Activated CD4-positive, alpha-beta memory T cell treated with anti-CD3 and anti-CD28 coated beads for 36 hours (primary cell): ENCODE results near the gene GAPDHS. TPM values are rescaled to one million over a fixed set of nuclear protein-coding genes. Genes with fewer than 3 reads are reported as not detected.

ENCODE experiments used
- CTCF ChIA-PET: fragments of 350-600 bp; sonication (Branson Sonifier 250); formaldehyde crosslinking; loops from one replicate; lab custom pipeline; 2021; ENCODE audit warnings: antibody characterized with exemption, inconsistent platforms; lab: Charles Lee
- POLR2A ChIA-PET: fragments of 350-600 bp; sonication (Branson Sonifier 250); formaldehyde crosslinking; loops from one replicate; lab custom pipeline; 2021; ENCODE audit warnings: antibody characterized with exemption; lab: Charles Lee
- DNase-seq: peaks from one replicate; pipeline ENCODE4 v3.0.0-alpha.2; 2020
- H3K27ac Mint-ChIP-seq: one replicate; pipeline ENCODE4 v1.8.0; 2021; ENCODE audit warnings: mixed read lengths
- H3K27me3 Mint-ChIP-seq: one replicate; pipeline ENCODE4 v1.8.0; 2021; ENCODE audit warnings: mixed read lengths
- H3K36me3 Mint-ChIP-seq: one replicate; pipeline ENCODE4 v1.8.0; 2021; ENCODE audit warnings: mixed read lengths
- H3K4me1 Mint-ChIP-seq: one replicate; pipeline ENCODE4 v1.8.0; 2021; ENCODE audit warnings: low read depth, mixed read lengths
- H3K4me3 Mint-ChIP-seq: one replicate; pipeline ENCODE4 v1.8.0; 2021; ENCODE audit warnings: mild to moderate bottlenecking, mixed read lengths
- H3K9me3 Mint-ChIP-seq: one replicate; pipeline ENCODE4 v1.8.0; 2021; ENCODE audit warnings: mixed read lengths
- intact Hi-C: fragments of 100-400 bp; cut with micrococcal nuclease; formaldehyde crosslinking; loops from one replicate; pipeline ENCODE4 v1.15.1; 2023
- total RNA-seq, 2 experiments: library from RNA; stranded (reverse); gene quantifications; one replicate each; pipeline ENCODE4 v1.2.3, GENCODE V29; 2021

Gene GAPDHS
- total RNA-seq, 2 experiments from 2014 or later = not detected

GRCh38 chr19:35543280-35544109, 10.2 kb downstream of the GAPDHS start:
- ChIA-PET POLR2A (interaction anchor here (0.5 kb wide), 1 partner anchor 47 kb away, joined by 3 read pairs; no protein-coding TSS in a partner anchor), CTCF (interaction anchor here (0.6 to 1.0 kb wide), 2 partner anchors 25 to 33 kb away, joined by 3 read pairs; no protein-coding TSS in a partner anchor)
- Mint-ChIP-seq H3K27me3 (no peaks in the 10 kb centered on the region), H3K4me3 (no peak overlapping the region), H3K9me3 (no peaks in the 10 kb centered on the region), H3K36me3 (peaks cover 19% of the 10 kb centered on the region), H3K4me1 (peaks cover 27% of the 10 kb centered on the region), H3K27ac (no peak overlapping the region)
- intact Hi-C loops = no loop called here
- DNase-seq = no peak

GRCh38 chr19:35544110-35544802, 11.0 kb downstream of the GAPDHS start:
- H3K27ac Mint-ChIP-seq = peak overlapping the region; percentile 91

GRCh38 chr19:35545001-35545854, 12.0 kb downstream of the GAPDHS start, which contains the start of gene TMEM147:
Gene TMEM147, plus strand, starts transcription at chr19:35545626. Its CDS starts 114 bp downstream, at chr19:35545740.
- no peaks in the 10 kb centered on the region for H3K27me3 Mint-ChIP-seq
- ChIA-PET POLR2A (no interaction called here), CTCF (interaction anchor here (0.7 to 1.0 kb wide), 2 partner anchors 11 to 35 kb away, joined by 3 read pairs; no protein-coding TSS in a partner anchor)
- peak; percentile 90 for DNase-seq
- H3K4me1 Mint-ChIP-seq = peaks cover 35% of the 10 kb centered on the region
- peaks cover 25% of the 10 kb centered on the region for H3K36me3 Mint-ChIP-seq
- intact Hi-C loops = loop anchor here (5.0 kb wide), 4 partner anchors 33 to 202 kb away; partner anchors contain the start of genes DMKN, FFAR1, HAUS5 and LIN37
- H3K27ac Mint-ChIP-seq = peak within 1 kb of the TSS; percentile 91
- H3K4me3 Mint-ChIP-seq = peak within 1 kb of the TSS; percentile 93
- H3K9me3 Mint-ChIP-seq = no peaks in the 10 kb centered on the region

More at GRCh38 chr19:35544110-35544802, 11.0 kb downstream of the GAPDHS start:
- DNase-seq = no peak
- Mint-ChIP-seq H3K36me3 (peaks cover 23% of the 10 kb centered on the region), H3K4me3 (peak overlapping the region; percentile 93), H3K4me1 (peaks cover 34% of the 10 kb centered on the region), H3K9me3 (no peaks in the 10 kb centered on the region), H3K27me3 (no peaks in the 10 kb centered on the region)
- CTCF ChIA-PET = interaction anchor here (0.6 to 1.0 kb wide), 3 partner anchors 12 to 34 kb away, joined by 3 read pairs; no protein-coding TSS in a partner anchor
- POLR2A ChIA-PET = interaction anchor here (0.5 kb wide), 1 partner anchor 46 kb away, joined by 3 read pairs; no protein-coding TSS in a partner anchor
- intact Hi-C loops = no loop called here

GRCh38 chr19:35545855-35546381, 12.7 kb downstream of the GAPDHS start:
- CTCF ChIA-PET = interaction anchor here (3.8 kb wide), 1 partner anchor 45 kb away, joined by 34 read pairs; no protein-coding TSS in a partner anchor
- intact Hi-C loops = loop anchor here (1.0 to 5.0 kb wide), 8 partner anchors 34 to 201 kb away; partner anchors contain the start of genes DMKN, FFAR1, HAUS5 and LIN37
- peak; percentile 81 for DNase-seq
- Mint-ChIP-seq H3K4me3 (peak overlapping the region; percentile 93), H3K27me3 (no peaks in the 10 kb centered on the region), H3K27ac (peak overlapping the region; percentile 91), H3K4me1 (peaks cover 35% of the 10 kb centered on the region), H3K9me3 (no peaks in the 10 kb centered on the region), H3K36me3 (peaks cover 27% of the 10 kb centered on the region)
- POLR2A ChIA-PET = no interaction called here

DNA sequence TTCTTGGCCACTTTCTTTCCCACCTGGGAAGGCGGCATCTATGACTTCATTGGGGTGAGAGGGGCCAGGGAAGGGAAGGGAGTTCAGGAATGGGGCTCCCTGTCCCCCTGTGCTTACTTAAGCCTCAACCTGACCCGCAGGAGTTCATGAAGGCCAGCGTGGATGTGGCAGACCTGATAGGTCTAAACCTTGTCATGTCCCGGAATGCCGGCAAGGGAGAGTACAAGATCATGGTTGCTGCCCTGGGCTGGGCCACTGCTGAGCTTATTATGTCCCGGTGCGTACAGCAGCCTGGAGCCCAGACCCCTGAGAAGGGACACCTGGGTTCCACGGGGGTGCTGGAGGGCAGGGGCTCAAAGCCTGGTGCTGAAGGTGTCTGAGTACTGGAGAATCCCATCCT, 13.3 kb downstream of the GAPDHS start:
- intact Hi-C loops = loop anchor here (1.0 to 5.0 kb wide), 8 partner anchors 34 to 201 kb away; partner anchors contain the start of genes DMKN, FFAR1, HAUS5 and LIN37
- peak overlapping the region; percentile 93 for H3K4me3 Mint-ChIP-seq
- no peaks in the 10 kb centered on the region for H3K27me3 Mint-ChIP-seq
- peaks cover 27% of the 10 kb centered on the region for H3K36me3 Mint-ChIP-seq
- H3K27ac Mint-ChIP-seq = peak overlapping the region; percentile 91
- DNase-seq = no peak
- H3K9me3 Mint-ChIP-seq = no peaks in the 10 kb centered on the region
- ChIA-PET CTCF (interaction anchor here (0.9 to 3.8 kb wide), 2 partner anchors 44 to 202 kb away, joined by 3 to 34 read pairs; partner anchors contain the start of gene LIN37), POLR2A (no interaction called here)
- H3K4me1 Mint-ChIP-seq = peaks cover 35% of the 10 kb centered on the region

GRCh38 chr19:35549174-35549788, 16.0 kb downstream of the GAPDHS start:
- POLR2A ChIA-PET = no interaction called here
- intact Hi-C loops = loop anchor here (2.0 to 5.0 kb wide), 5 partner anchors 37 to 202 kb away; partner anchors contain the start of genes DMKN, FFAR1, HAUS5 and LIN37
- Mint-ChIP-seq H3K27me3 (no peaks in the 10 kb centered on the region), H3K9me3 (no peaks in the 10 kb centered on the region), H3K4me3 (no peak overlapping the region), H3K36me3 (peaks cover 23% of the 10 kb centered on the region), H3K27ac (no peak overlapping the region), H3K4me1 (peaks cover 33% of the 10 kb centered on the region)
- DNase-seq = peak; percentile 65
- CTCF ChIA-PET = interaction anchor here (0.6 to 3.8 kb wide), 21 partner anchors 9 to 408 kb away, joined by 3 to 34 read pairs (median 6); partner anchors contain the start of genes COX6B1 and HAUS5

- no peak overlapping the region for H3K27ac Mint-ChIP-seq
- ChIA-PET CTCF (interaction anchor here (0.9 to 3.8 kb wide), 4 partner anchors 9 to 48 kb away, joined by 4 to 34 read pairs (median 20); no protein-coding TSS in a partner anchor), POLR2A (no interaction called here)
- H3K9me3 Mint-ChIP-seq = no peaks in the 10 kb centered on the region
- no peaks in the 10 kb centered on the region for H3K27me3 Mint-ChIP-seq
- peaks cover 26% of the 10 kb centered on the region for H3K4me1 Mint-ChIP-seq
- no peak for DNase-seq
- H3K36me3 Mint-ChIP-seq = peaks cover 23% of the 10 kb centered on the region
- no peak overlapping the region for H3K4me3 Mint-ChIP-seq
- intact Hi-C loops = loop anchor here (2.0 to 5.0 kb wide), 5 partner anchors 38 to 203 kb away; partner anchors contain the start of genes DMKN, FFAR1, HAUS5 and LIN37
Measured at GRCh38 chr19:35549879-35550523, 16.7 kb downstream of the GAPDHS start.

- CTCF ChIA-PET = interaction anchor here (1.0 kb wide), 1 partner anchor 15 kb away, joined by 3 read pairs; no protein-coding TSS in a partner anchor
Measured at GRCh38 chr19:35551091-35551810, 18.0 kb downstream of the GAPDHS start.

DNA sequence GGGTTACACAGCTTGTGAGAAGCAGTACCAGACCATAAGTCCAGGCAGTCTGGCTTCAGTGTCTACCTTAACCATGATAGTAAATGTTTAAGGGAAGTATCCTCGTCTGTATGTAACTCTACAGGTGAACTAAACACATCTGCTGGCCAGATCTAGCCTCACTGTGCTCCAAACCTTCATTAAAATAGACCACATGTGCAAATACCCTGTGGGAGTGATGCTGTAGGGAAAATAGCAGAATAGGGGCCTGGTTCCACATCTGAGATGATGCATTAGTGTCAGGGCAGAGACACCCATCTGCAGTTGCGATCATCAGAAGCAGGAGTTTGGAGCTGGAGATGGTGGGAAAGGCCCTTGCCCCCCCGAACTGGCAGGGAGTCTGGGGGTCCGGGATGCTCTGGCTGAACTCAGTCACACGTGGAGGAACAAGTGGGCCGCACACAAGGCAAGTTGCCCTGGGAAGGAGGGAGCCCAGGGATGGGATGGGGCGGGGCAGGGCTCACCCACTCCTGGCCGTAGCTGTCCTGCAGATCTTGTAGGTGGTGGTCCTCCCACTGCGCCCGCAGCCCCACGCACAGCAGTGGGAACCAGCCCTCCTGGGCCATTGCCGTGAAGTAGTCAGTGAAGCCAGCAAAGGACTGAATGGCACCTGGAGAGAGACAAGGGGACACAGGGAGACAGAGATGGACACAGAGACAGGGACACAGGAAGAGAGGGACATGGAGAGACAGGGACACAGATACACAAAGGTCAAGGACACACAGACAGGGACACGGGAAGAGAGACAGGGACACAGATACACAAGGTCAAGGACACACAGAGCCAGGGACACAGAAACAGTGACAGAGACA, 19.5 kb downstream of the GAPDHS start:
- Mint-ChIP-seq H3K4me1 (peaks cover 14% of the 10 kb centered on the region), H3K9me3 (no peaks in the 10 kb centered on the region), H3K4me3 (no peak overlapping the region), H3K27ac (no peak overlapping the region), H3K27me3 (peaks cover 3% of the 10 kb centered on the region), H3K36me3 (peaks cover 12% of the 10 kb centered on the region)
- no peak for DNase-seq
- POLR2A ChIA-PET = no interaction called here
- CTCF ChIA-PET = no interaction called here
- intact Hi-C loops = no loop called here

More at GRCh38 chr19:35551091-35551810, 18.0 kb downstream of the GAPDHS start:
- POLR2A ChIA-PET = no interaction called here
- no peak overlapping the region for H3K4me3 Mint-ChIP-seq
- intact Hi-C loops = no loop called here
- no peak overlapping the region for H3K27ac Mint-ChIP-seq
- H3K27me3 Mint-ChIP-seq = no peaks in the 10 kb centered on the region
- H3K4me1 Mint-ChIP-seq = peaks cover 24% of the 10 kb centered on the region
- H3K9me3 Mint-ChIP-seq = no peaks in the 10 kb centered on the region
- no peak for DNase-seq
- H3K36me3 Mint-ChIP-seq = peaks cover 21% of the 10 kb centered on the region
